ENCODE measurements around the gene RLBP1.
"Not testable (repeated sequence)": the region's sequence is repeated elsewhere in the genome, so short reads cannot be mapped to it uniquely, and the experiment has no call there.

RLBP1 gene

GRCh38 chr15:89221543-89221942 is at the start of gene RLBP1:
Gene RLBP1 (minus strand): TSS chr15:89221579. CDS start chr15:89218975, 2,604 bp downstream.
- no peak for DNase-seq

GRCh38 chr15:89250142-89250541 is 28.8 kb upstream of the RLBP1 start:
- DNase-seq: not testable (repeated sequence)

DNA sequence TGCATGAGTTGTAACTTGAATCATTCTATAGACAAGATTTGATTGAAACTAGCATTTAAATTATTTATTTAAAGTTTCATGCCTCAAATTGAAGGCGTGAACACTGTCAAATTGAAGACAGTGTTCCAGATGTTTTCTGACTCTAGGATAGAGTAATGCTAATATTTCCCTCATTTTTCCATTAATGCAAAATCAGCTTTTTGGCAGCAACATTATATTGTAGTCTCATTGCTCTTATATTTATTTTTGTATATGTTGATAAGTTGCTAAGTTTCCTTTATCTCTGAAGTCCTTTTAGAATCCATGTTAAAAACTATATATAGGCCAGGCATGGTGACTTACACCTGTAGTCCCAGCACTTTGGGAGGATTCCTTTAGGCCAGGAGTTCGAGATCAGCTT is 27.2 kb upstream of the RLBP1 start:
- no peak for DNase-seq

- DNase-seq: no peak
Measured at GRCh38 chr15:89247446-89247845, 26.1 kb upstream of the RLBP1 start.

DNA sequence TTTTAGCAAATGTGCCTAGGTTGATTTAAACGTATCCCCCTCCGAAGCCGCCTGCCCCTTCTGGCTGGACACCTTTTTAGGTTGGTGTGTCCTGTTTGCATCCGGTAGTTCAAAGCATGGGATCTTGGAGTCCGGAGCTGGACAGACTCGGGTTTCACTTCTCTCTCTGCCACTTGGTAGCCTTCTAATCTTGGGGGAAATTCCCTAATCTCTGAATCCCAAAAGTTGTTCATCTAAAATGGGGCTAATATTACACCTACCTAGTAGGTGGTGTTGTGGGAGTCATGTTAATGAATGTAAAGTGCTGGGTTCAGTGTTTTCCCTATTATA is 23.2 kb upstream of the RLBP1 start:
- no peak for DNase-seq

DNA sequence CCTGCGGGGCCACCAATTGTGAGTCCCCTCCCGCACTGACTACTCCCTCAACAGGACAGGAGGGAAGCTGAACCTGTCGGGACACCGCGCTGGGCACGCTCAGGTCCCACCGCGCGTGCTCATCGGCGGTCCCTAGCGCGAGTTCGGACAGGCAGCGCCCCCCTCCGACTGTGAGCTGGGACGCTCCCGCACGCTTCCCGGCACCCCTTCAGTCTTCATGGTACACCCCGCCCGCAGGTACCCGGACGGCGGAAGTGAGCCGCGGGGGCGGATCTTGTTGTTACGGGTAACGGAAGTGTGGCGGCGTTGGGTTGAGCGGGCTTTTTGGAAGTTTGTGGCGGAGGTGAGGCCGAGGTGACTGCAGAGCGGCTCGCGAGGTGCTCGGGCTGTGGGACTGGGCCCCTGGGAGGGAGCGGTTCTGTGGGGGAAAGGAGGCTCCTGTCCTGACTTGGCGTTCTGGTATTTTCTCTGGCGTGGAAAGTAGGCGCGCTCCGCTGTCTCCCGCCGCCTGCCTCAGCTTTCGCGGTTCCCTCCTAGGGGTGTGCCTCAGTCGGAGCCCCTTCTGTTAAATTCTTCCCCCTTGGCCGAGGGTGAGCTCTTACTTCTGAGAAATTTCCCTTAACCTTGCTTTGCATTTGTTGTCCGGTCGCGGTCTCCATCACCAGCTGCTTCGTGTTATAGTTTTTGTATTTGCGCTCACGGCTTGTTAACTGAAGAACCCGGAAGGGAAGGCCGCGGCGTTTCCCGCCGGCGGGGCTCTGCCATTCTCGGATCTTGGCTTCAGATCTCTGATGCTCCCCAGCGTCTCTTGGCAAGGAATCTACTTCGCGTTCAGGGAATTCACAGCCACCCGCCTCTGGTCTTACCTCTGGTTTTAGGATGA is 22.6 kb upstream of the RLBP1 start, which contains the start of gene FANCI:
FANCI (plus strand) TSS at position 289 of the 883 bp plus-strand sequence. CDS start 3,669 bp downstream, outside the sequence.
- peak; percentile 89 for DNase-seq

- DNase-seq: no peak
Measured at GRCh38 chr15:89243046-89243690, 21.8 kb upstream of the RLBP1 start.

DNA sequence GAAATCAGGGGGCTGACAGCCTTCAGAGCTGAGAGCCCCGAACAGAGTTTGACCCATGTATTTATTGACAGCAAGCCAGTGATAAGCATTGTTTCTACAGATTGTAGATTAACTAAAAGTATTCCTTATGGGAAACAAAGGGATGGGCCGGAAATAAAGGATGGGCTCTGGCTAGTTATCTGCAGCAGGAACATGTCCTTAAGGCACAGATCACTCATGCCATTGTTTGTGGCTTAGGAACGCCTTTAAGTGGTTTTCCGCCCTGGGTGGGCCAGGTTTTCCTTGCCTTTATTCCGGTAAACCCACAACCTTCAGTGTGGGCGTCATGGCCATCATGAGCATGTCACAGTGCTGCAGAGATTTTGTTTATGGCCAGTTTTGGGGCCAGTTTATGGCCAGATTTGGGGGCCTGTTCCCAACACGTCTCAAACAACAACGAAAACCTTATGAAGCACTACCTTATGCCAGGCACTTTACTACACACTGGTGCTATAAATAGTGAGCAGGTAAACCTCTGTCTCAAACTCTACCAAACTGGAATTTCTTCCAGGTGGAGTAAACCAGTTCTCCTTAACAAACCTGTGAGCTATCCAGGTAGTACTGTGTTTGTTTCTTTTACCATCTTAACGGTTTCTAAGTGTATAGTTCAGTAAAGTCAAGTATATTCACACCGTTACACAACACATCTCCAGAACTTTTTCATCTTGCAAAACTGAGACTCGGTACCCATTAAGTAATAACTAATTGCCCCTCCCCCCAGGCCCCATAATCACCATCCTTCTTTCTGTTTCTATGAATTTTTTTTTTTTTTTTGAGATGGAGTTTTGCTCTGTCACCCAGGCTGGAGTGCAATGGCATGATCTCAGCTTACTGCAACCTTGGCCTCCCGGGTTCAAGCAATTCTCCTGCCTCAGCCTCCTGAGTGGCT is 18.8 kb upstream of the RLBP1 start:
- DNase-seq: not testable (repeated sequence)

GRCh38 chr15:89231832-89232231 is 10.5 kb upstream of the RLBP1 start:
- no peak for DNase-seq

DNA sequence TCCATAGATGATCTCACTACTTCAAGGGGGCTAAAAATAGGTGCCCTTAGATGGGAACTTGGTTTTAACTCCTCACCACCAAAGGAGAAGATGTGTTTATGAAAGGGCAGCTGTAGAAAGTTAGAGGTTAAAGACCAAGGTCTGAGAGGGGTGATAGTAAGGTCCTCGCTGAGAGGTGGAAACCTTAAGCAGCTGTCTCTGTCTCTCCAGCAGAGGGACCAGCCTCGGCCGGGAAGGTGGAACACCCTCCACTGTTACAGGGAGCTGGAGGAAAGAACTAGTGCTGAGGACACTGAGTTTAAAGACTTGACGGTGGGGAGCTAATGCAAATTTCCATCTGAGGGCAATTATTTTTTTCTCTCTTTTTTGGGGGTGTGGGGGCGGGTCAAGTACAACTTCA is 8.9 kb upstream of the RLBP1 start:
- DNase-seq: no peak

- DNase-seq: no peak
Measured at GRCh38 chr15:89227425-89227824, 6.0 kb upstream of the RLBP1 start.

DNA sequence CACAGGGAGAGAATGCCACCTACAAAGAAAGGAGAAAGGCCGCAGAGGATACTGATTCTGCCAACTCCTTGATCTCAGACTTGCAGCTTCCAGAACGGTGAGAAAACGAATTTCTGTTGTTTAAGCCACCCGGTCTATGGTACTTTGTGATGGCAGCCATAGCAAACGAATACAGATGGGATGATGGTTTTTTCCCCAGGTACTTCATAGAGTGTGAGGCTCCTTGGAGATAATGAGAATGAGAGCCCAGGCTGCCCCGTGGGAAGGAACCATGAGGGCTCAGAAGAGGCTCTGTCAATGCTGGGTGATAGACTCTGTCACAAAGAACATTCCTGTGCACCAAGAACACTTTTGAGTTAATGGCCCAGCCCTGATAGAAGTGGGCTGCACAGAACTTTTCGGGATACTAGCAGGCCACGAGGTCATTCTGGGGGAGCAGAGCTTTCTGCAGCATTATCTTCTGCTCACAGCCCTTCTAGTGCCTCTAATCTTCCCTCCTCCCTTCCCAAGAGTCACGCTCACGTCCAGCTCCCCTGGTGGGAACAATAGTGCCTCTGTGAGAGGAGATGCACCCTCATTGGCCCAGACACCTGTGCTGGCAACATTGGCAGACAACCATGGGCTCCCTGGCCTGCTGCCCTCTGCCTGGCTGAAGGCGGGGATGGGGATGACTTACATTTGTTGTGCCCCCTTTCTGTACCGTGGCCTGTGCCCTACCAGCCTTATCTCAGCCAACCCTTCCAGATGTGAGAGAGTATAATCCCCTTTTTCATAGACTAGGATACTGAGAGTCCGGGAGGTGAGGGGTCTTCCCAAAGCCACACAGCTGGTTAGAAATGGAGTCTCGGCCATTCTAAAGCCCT is 5.2 kb upstream of the RLBP1 start:
- DNase-seq: no peak

- DNase-seq: no peak
Measured at GRCh38 chr15:89225588-89225987, 4.2 kb upstream of the RLBP1 start.

GRCh38 chr15:89218531-89218930 is 2.8 kb downstream of the RLBP1 start:
- DNase-seq: no peak

- no peak for DNase-seq
Measured at GRCh38 chr15:89217686-89218376, 3.5 kb downstream of the RLBP1 start.

DNA sequence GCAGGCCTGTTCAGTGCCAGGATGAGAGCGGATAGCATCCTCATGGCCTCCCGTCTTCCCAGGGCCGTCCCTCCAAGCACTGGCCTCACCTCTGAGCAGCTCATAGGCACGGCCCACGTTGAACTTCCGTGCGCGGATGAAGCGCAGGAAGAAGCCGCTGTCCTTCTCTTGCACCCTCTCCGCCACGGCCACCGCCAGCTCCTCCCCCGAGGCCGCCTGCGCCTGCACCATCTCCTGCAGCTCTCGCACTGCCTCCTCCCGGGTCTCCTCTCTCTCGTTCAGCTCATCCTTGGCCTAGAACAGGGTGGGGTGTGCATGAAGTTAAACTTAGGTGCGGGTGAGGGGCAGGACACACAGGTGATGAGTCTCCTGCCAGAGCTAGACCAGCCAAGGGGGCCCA is 4.3 kb downstream of the RLBP1 start:
- DNase-seq: no peak

GRCh38 chr15:89215627-89216026 is 5.8 kb downstream of the RLBP1 start:
- DNase-seq: no peak

GRCh38 chr15:89211678-89212170 is 9.7 kb downstream of the RLBP1 start:
- no peak for DNase-seq

GRCh38 chr15:89209057-89209456 is 12.3 kb downstream of the RLBP1 start:
- DNase-seq: no peak

- no peak for DNase-seq
Measured at GRCh38 chr15:89208256-89208655, 13.1 kb downstream of the RLBP1 start.

GRCh38 chr15:89206908-89207331 is 14.5 kb downstream of the RLBP1 start:
- peak; percentile 66 for DNase-seq
